Epithelial cell of esophagus (primary cell): ENCODE results near the gene CLEC4M.

Source experiments
- DNase-seq: peaks from one replicate; pipeline ENCODE4 v3.0.0; 2010; ENCODE audit warnings: low read depth
- H3K4me3 ChIP-seq: 2 replicates; pipeline ENCODE4 v1.5.1; 2011; ENCODE audit warnings: mild to moderate bottlenecking, low read length, control low read depth
- TF ChIP-seq, protein P1 (sequence below): IDR thresholded peaks from 2 replicates; pipeline ENCODE4 v1.5.1; 2011; ENCODE audit warnings: low read depth, mild to moderate bottlenecking, low read length, control low read depth, inconsistent platforms; ENCODE audit not compliant: insufficient read depth; ENCODE audit errors: missing control alignments

The CLEC4M gene

DNA sequence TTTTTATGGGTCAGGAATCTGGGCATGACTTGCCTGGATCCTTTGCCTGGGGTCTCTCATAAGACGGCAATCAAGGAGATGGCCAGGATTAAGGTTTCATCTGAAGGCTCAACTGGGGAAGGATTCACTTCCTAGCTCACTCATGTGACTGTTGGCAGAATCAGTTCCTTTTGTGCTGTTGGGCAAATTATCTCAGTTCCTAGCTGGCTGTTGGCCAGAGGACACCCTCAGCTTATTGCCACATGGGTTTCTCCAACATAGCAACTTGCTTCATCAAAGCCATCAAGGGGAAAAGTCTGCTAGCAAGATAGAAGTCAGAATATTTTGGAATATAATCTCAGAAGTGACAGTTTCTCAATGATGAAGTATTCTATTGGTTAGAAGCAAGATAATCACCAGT lies 54.8 kb downstream of the CLEC4M start:
- H3K4me3 ChIP-seq = no peak overlapping the region
- TF ChIP-seq, protein P1, sequence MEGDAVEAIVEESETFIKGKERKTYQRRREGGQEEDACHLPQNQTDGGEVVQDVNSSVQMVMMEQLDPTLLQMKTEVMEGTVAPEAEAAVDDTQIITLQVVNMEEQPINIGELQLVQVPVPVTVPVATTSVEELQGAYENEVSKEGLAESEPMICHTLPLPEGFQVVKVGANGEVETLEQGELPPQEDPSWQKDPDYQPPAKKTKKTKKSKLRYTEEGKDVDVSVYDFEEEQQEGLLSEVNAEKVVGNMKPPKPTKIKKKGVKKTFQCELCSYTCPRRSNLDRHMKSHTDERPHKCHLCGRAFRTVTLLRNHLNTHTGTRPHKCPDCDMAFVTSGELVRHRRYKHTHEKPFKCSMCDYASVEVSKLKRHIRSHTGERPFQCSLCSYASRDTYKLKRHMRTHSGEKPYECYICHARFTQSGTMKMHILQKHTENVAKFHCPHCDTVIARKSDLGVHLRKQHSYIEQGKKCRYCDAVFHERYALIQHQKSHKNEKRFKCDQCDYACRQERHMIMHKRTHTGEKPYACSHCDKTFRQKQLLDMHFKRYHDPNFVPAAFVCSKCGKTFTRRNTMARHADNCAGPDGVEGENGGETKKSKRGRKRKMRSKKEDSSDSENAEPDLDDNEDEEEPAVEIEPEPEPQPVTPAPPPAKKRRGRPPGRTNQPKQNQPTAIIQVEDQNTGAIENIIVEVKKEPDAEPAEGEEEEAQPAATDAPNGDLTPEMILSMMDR = no peak
- no peak for DNase-seq

DNA sequence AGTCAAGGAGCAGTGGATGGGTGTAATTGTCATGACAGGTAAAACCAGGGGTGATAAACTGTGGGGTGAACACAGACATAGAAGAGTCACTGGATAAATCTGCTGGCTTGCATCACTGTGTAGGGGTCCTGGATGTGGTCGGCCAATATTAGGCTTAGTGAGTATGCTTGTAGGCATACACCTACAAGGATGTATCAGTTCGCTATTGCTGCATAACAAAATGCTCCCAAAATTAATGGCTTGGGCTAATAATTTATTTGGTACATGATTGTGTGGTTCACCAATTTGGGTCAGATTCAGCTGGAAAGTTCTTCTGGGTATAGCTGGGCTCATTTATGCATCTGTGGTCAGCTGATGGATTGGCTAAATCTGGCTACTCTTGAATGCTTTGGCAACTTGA lies 55.8 kb downstream of the CLEC4M start:
- H3K4me3 ChIP-seq = no peak overlapping the region
- no peak for DNase-seq
- TF ChIP-seq, protein P1 = no peak
